Testis (tissue), 3 donors: ENCODE data around the gene SMIM43. TPM values are rescaled to one million over a fixed set of nuclear protein-coding genes. Genes with fewer than 3 reads are reported as not detected.

Experiments used
- DNase-seq: peaks from one replicate; pipeline ENCODE4 v3.0.0-alpha.2; 2019
- H3K27ac ChIP-seq, 2 donors: fragments of 200-600 bp; sonication (generic); one replicate each; pipeline ENCODE4 v1.5.1; 2019
- H3K27me3 ChIP-seq: fragments of 200-600 bp; sonication (generic); one replicate; pipeline ENCODE4 v1.5.1; 2019
- H3K36me3 ChIP-seq: fragments of 200-600 bp; sonication (generic); one replicate; pipeline ENCODE4 v1.5.1; 2017; ENCODE audit warnings: low read depth; ENCODE audit errors: missing control alignments
- H3K4me1 ChIP-seq: fragments of 200-600 bp; sonication (generic); one replicate; pipeline ENCODE4 v1.5.1; 2019
- H3K4me3 ChIP-seq, 2 donors: fragments of 200-600 bp; sonication (generic); one replicate each; pipeline ENCODE4 v1.5.1; 2017 to 2019
- H3K9me3 ChIP-seq: fragments of 200-600 bp; sonication (generic); one replicate; pipeline ENCODE4 v1.5.1; 2017
- POLR2A ChIP-seq: fragments of 450-650 bp; IDR thresholded peaks from one replicate; pipeline ENCODE4 v1.6.1; 2017; ENCODE audit warnings: antibody characterized with exemption, mild to moderate bottlenecking, moderate library complexity
- WGBS, 2 donors: methylation state at CpG; one replicate each; pipeline ENCODE4 v1.1.5; 2018; 5-methylcytosine and 5-hydroxymethylcytosine counted together
- intact Hi-C: fragments of 100-400 bp; cut with DNase I; formaldehyde crosslinking; loops from one replicate; pipeline ENCODE4 v1.15.1; 2023; ENCODE audit warnings: low total_unique reads
- polyA plus RNA-seq: library from polyadenylated mRNA; stranded (reverse); fragments of 350-450 nt; fragmentation: Illumina TruSeq; extraction: RNeasy Lipid Tissue Mini Kit (QIAGEN cat#74804); gene quantifications from one replicate; pipeline ENCODE4 v1.2.3, GENCODE V29; 2014; ENCODE audit warnings: low read depth, low replicate concordance; ENCODE audit not compliant: insufficient read depth
- total RNA-seq, 2 donors: library from RNA; depleted of rRNA; stranded (reverse); fragments of >200 nt; gene quantifications; one replicate each; pipeline ENCODE4 v1.2.3, GENCODE V29; 2016
- TF ChIP-seq, protein P1 (sequence below), 3 experiments: fragments of 450-650 bp in 2 of 3; fragments of 200-600 bp in 1 of 3; sonication (generic) in 1 of 3; IDR thresholded peaks; one replicate each; pipeline ENCODE4 v1.5.1; 2016 to 2019; ENCODE audit warnings: antibody characterized with exemption in 3 of 3, mild to moderate bottlenecking in 2 of 3, moderate library complexity in 1 of 3

The SMIM43 gene
- total and polyA plus RNA-seq, 3 donors from 2014 or later = 0.25 to 0.87 (median 0.30) TPM

GRCh38 chr4:121789960-121790829 lies 25.2 kb upstream of the SMIM43 start:
- WGBS, 2 donors = 60 to 77% methylated on average over 3 of the region's 3 CpGs
- Histone ChIP-seq H3K4me3 (no peak overlapping the region), H3K4me1 (no peaks in the 10 kb centered on the region), H3K9me3 (no peaks in the 10 kb centered on the region), H3K27ac (no peak overlapping the region), H3K36me3 (no peaks in the 10 kb centered on the region), H3K27me3 (no peaks in the 10 kb centered on the region)
- DNase-seq = no peak
- intact Hi-C loops = no loop called here
- no peak for TF ChIP-seq POLR2A
- TF ChIP-seq, protein P1, sequence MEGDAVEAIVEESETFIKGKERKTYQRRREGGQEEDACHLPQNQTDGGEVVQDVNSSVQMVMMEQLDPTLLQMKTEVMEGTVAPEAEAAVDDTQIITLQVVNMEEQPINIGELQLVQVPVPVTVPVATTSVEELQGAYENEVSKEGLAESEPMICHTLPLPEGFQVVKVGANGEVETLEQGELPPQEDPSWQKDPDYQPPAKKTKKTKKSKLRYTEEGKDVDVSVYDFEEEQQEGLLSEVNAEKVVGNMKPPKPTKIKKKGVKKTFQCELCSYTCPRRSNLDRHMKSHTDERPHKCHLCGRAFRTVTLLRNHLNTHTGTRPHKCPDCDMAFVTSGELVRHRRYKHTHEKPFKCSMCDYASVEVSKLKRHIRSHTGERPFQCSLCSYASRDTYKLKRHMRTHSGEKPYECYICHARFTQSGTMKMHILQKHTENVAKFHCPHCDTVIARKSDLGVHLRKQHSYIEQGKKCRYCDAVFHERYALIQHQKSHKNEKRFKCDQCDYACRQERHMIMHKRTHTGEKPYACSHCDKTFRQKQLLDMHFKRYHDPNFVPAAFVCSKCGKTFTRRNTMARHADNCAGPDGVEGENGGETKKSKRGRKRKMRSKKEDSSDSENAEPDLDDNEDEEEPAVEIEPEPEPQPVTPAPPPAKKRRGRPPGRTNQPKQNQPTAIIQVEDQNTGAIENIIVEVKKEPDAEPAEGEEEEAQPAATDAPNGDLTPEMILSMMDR (IDR thresholded peaks at IDR 0.05) = no peak

DNA sequence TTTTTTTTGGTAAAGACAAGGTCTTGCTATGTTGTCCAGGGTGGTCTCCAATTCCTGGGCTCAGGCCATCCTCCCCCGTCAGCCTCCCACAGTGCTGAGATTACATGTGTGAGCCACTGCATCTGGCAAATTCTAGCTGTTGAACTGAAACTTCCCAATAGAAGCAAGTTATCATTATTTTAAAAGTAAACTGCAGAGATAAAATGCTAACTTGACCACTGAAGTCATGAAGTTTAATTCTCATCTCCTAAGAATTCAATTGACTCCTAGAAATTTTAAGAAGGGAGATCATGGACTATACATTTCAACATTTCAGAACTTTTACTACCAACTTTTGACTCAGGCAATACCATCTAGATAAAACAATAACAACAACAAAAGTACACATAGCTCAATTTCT lies 24.5 kb upstream of the SMIM43 start:
- no peak for DNase-seq
- no peaks in the 10 kb centered on the region for H3K36me3 ChIP-seq
- intact Hi-C loops = no loop called here
- H3K4me3 ChIP-seq = no peak overlapping the region
- no peaks in the 10 kb centered on the region for H3K9me3 ChIP-seq
- H3K4me1 ChIP-seq = no peaks in the 10 kb centered on the region
- WGBS, 2 donors = 75 to 78% methylated on average over 1 of the region's 1 CpG
- no peak overlapping the region for H3K27ac ChIP-seq
- TF ChIP-seq, protein P1 (IDR thresholded peaks at IDR 0.05) = no peak
- TF ChIP-seq POLR2A = no peak
- H3K27me3 ChIP-seq = no peaks in the 10 kb centered on the region

GRCh38 chr4:121788896-121789295 lies 23.9 kb upstream of the SMIM43 start:
- TF ChIP-seq, protein P1 (IDR thresholded peaks at IDR 0.05) = no peak
- TF ChIP-seq POLR2A = no peak
- H3K4me3 ChIP-seq = no peak overlapping the region
- no peak overlapping the region for H3K27ac ChIP-seq
- H3K4me1 ChIP-seq = no peaks in the 10 kb centered on the region
- no peak for DNase-seq
- H3K9me3 ChIP-seq = no peaks in the 10 kb centered on the region
- no peaks in the 10 kb centered on the region for H3K27me3 ChIP-seq
- intact Hi-C loops = no loop called here
- no peaks in the 10 kb centered on the region for H3K36me3 ChIP-seq
- WGBS, 2 donors = 89 to 94% methylated on average over 2 of the region's 2 CpGs

DNA sequence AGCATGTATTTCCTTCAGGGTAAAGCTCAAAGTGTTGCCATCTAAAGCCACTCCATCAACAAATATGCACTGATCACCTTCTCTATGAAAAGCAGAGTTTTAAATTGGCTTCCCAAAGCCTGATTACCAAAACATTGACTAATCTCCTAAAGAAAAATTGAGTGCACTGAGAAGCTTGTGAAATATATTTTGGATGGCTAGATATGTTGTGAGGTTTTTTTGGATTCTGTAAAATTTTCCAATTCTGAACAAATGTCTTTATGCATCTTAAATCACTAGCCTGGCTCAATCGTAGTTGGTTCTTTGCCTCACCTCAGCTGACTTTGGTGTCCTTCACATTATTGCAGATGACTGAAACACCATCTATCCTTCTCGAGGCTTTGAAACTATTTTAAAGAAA lies 21.3 kb upstream of the SMIM43 start:
- no peaks in the 10 kb centered on the region for H3K4me1 ChIP-seq
- no peaks in the 10 kb centered on the region for H3K36me3 ChIP-seq
- no peaks in the 10 kb centered on the region for H3K9me3 ChIP-seq
- 82 to 88% methylated on average over 2 of the region's 2 CpGs for WGBS, 2 donors
- no peak overlapping the region for H3K4me3 ChIP-seq
- H3K27ac ChIP-seq = no peak overlapping the region
- no peaks in the 10 kb centered on the region for H3K27me3 ChIP-seq
- TF ChIP-seq POLR2A = no peak
- TF ChIP-seq, protein P1 (IDR thresholded peaks at IDR 0.05) = no peak
- no peak for DNase-seq
- intact Hi-C loops = no loop called here

- WGBS, 2 donors = 63 to 77% methylated on average over 4 of the region's 4 CpGs
- no peak for DNase-seq
These were observed 20.5 kb upstream of the SMIM43 start for GRCh38 chr4:121785479-121785878.

More at GRCh38 chr4:121785479-121785878, 20.5 kb upstream of the SMIM43 start:
- Histone ChIP-seq H3K4me1 (no peaks in the 10 kb centered on the region), H3K9me3 (no peaks in the 10 kb centered on the region), H3K27me3 (no peaks in the 10 kb centered on the region), H3K36me3 (no peaks in the 10 kb centered on the region), H3K4me3 (no peak overlapping the region), H3K27ac (no peak overlapping the region)
- TF ChIP-seq, protein P1 (IDR thresholded peaks at IDR 0.05) = no peak
- no peak for TF ChIP-seq POLR2A
- intact Hi-C loops = no loop called here
